ENCODE measurements around the gene ROBO2. TPM values are rescaled to one million over a fixed set of nuclear protein-coding genes. Genes with fewer than 3 reads are reported as not detected.

ROBO2 gene
- total and polyA plus RNA-seq, 10 of the 15 experiments (the other 5 are each of a cell fraction or from before 2014, with no cell fraction given) = 0.22 to 2.5 (median 0.81) TPM

DNA sequence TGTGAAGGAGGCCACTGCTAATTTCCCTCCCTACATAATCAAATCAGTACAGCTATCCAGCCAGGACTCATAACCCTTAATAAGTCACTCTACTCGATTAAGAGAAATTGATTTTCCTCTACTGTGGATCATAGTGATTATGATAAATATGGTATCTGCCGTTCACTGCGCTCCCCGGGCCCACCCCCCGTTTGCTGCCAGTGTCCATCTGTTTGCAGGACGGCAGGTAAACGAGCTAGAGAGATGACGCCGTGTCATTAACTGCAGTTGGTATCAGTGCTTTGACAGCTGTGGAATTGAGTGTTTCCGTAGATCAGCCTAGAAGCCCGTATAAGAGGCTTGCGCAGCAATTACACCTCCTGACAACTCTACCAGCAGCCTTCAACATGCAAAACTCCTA lies 94.9 kb downstream of the ROBO2 start:
- Histone ChIP-seq H3K9me3 (replicated peaks; ENCODE audit: control insufficient read depth, insufficient read depth, low read length) (no peaks in the 10 kb centered on the region), H3K9ac (ENCODE audit: control insufficient read depth, insufficient read depth, low read length) (no peak overlapping the region), H3K4me2 (ENCODE audit: control insufficient read depth, insufficient read depth) (no peak overlapping the region), H3K79me2 (ENCODE audit: control insufficient read depth, insufficient read depth, low read length) (no peaks in the 10 kb centered on the region), H3K36me3 (ENCODE audit: control insufficient read depth in 2 of 2, insufficient read depth in 2 of 2, low read length in 1 of 2) (no peaks in the 10 kb centered on the region), H3K27me3 (replicated peaks in 1 of 2; ENCODE audit: control insufficient read depth in 2 of 2, insufficient read depth in 2 of 2, low read length in 1 of 2) (no peaks in the 10 kb centered on the region), H3K27ac (ENCODE audit: control insufficient read depth, insufficient read depth) (no peak overlapping the region), H3K4me3 (no peak overlapping the region), H4K20me1 (ENCODE audit: control insufficient read depth, insufficient read depth) (no peaks in the 10 kb centered on the region), H3K4me1 (ENCODE audit: control insufficient read depth, insufficient read depth, low read length) (no peaks in the 10 kb centered on the region), H2AFZ (ENCODE audit: control insufficient read depth, low read depth, low read length) (no peak overlapping the region)
- POLR2A ChIA-PET = no interaction called here
- DNase-seq (ENCODE audit: low read depth, low spot score) (no peak), ATAC-seq (no peak), FAIRE-seq (no peak)
- intact Hi-C loops (cut with micrococcal nuclease; ENCODE audit: unreplicated experiment) (no loop called here), in situ Hi-C loops (cut with MboI) (no loop called here)
- RAD21 ChIA-PET (ENCODE audit: unreplicated experiment) = no interaction called here
- TF ChIP-seq BCLAF1 (IDR thresholded peaks at IDR 0.05) (no peak), ESRRA (IDR thresholded peaks at IDR 0.05; ENCODE audit: low read length) (no peak), BMI1 (IDR thresholded peaks at IDR 0.05; ENCODE audit: borderline replicate concordance) (no peak), JUND (IDR thresholded peaks at IDR 0.05; ENCODE audit: low read depth, low read length) (no peak), ATF7 (IDR thresholded peaks at IDR 0.05; ENCODE audit: low read depth) (no peak), IKZF2 (IDR thresholded peaks at IDR 0.05) (no peak), SMARCA5 (IDR thresholded peaks at IDR 0.05) (no peak), WRNIP1 (IDR thresholded peaks at IDR 0.05; ENCODE audit: borderline replicate concordance, low read depth, low read length) (no peak), ATF2 (IDR thresholded peaks at IDR 0.05; ENCODE audit: low read length) (no peak), POLR2AphosphoS2 (IDR thresholded peaks at IDR 0.05; ENCODE audit: low read depth, low read length) (no peak), HCFC1 (IDR thresholded peaks at IDR 0.05; ENCODE audit: low read length) (no peak), RELA (IDR thresholded peaks at IDR 0.05; ENCODE audit: borderline replicate concordance, partially characterized antibody) (no peak), KAT2A (conservative IDR thresholded peaks at IDR 0.05; ENCODE audit: control insufficient read depth, low read depth, low read length) (no peak), ZNF384 (IDR thresholded peaks at IDR 0.05; ENCODE audit: borderline replicate concordance, low read depth, low read length) (no peak)
- TF ChIP-seq, protein P1, sequence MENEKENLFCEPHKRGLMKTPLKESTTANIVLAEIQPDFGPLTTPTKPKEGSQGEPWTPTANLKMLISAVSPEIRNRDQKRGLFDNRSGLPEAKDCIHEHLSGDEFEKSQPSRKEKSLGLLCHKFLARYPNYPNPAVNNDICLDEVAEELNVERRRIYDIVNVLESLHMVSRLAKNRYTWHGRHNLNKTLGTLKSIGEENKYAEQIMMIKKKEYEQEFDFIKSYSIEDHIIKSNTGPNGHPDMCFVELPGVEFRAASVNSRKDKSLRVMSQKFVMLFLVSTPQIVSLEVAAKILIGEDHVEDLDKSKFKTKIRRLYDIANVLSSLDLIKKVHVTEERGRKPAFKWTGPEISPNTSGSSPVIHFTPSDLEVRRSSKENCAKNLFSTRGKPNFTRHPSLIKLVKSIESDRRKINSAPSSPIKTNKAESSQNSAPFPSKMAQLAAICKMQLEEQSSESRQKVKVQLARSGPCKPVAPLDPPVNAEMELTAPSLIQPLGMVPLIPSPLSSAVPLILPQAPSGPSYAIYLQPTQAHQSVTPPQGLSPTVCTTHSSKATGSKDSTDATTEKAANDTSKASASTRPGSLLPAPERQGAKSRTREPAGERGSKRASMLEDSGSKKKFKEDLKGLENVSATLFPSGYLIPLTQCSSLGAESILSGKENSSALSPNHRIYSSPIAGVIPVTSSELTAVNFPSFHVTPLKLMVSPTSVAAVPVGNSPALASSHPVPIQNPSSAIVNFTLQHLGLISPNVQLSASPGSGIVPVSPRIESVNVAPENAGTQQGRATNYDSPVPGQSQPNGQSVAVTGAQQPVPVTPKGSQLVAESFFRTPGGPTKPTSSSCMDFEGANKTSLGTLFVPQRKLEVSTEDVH (IDR thresholded peaks at IDR 0.05; ENCODE audit: low read depth, partially characterized antibody) = no peak
- 61% methylated on average over 12 of the region's 12 CpGs for WGBS (ENCODE audit: insufficient coverage, insufficient replicate concordance, low lambda C conversion rate, missing lambda C conversion rate)
- CTCF ChIA-PET = interaction anchor here (1.0 kb wide), 2 partner anchors 36 to 167 kb away, joined by 3 to 5 read pairs; no protein-coding TSS in a partner anchor
- BruUV-seq (replicated peaks) = no TSS peak
- SMC1A ChIA-PET (ENCODE audit: uncharacterized antibody, unreplicated experiment) = interaction anchor here (0.6 kb wide), 1 partner anchor 35 kb away, joined by 4 read pairs; no protein-coding TSS in a partner anchor

All from GM12878 (cell line).